ENCODE measurements around the gene PIAS2. TPM values are rescaled to one million over a fixed set of nuclear protein-coding genes. Genes with fewer than 3 reads are reported as not detected.
"Not testable (repeated sequence)": the region's sequence is repeated elsewhere in the genome, so short reads cannot be mapped to it uniquely, and the experiment has no call there.

PIAS2 gene
- total and polyA plus RNA-seq, 3 donors from 2014 or later = 74.6 to 318 (median 96.7) TPM

GRCh38 chr18:46868169-46868921, 49.0 kb downstream of the PIAS2 start:
- intact Hi-C loops (cut with DNase I; ENCODE audit: low total_unique reads) = no loop called here
- Histone ChIP-seq H3K4me3 (no peak overlapping the region), H3K27me3 (no peaks in the 10 kb centered on the region), H3K36me3 (ENCODE audit: low read depth, missing control alignments) (no peaks in the 10 kb centered on the region), H3K9me3 (no peaks in the 10 kb centered on the region), H3K27ac (no peak overlapping the region), H3K4me1 (no peaks in the 10 kb centered on the region)
- TF ChIP-seq CTCF (IDR thresholded peaks at IDR 0.05) = no peak
- no peak for TF ChIP-seq POLR2A (IDR thresholded peaks at IDR 0.05)
- DNase-seq = no peak
- WGBS, 2 donors = 95 to 98% methylated on average over 11 of the region's 11 CpGs

DNA sequence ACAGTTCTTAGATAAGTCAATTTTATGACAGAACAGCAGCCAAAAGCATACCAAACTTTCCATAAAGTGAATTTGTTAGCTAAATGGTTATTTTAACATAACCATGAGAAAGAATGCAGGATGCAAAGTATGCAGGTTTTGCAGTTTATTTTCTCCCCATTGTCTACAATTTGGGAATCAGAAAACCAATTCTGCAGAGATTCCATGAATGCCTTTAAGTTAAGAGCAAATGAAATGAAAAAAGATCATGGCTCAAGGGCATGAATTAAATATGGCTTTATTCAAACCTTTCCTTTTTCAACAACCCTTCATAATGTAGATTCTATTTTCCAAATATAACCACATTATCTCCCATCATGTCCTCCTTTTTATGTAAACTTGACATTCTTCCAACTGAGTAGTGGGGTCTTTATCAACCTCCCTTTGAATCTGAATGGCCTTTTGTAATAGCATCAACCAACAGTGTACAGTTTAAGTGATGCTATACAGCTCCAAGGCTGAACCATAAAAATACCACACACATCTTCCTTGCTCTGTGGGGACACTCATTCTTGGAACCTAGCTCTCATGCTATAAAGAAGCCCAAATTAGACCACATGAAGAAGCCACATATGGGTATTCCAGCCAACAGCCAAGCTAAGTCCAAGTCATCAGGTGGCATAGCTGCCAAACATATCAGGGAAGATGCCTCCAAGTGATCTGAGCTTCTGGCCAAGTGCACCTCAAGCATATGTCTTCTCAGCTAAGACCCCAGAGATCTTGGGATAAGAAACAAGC, 49.8 kb downstream of the PIAS2 start:
- no peak overlapping the region for H3K4me3 ChIP-seq
- no peaks in the 10 kb centered on the region for H3K9me3 ChIP-seq
- DNase-seq = no peak
- H3K36me3 ChIP-seq (ENCODE audit: low read depth, missing control alignments) = no peaks in the 10 kb centered on the region
- no peak for TF ChIP-seq CTCF (IDR thresholded peaks at IDR 0.05)
- TF ChIP-seq POLR2A (IDR thresholded peaks at IDR 0.05) = no peak
- no peaks in the 10 kb centered on the region for H3K27me3 ChIP-seq
- intact Hi-C loops (cut with DNase I; ENCODE audit: low total_unique reads) = no loop called here
- no peak overlapping the region for H3K27ac ChIP-seq
- H3K4me1 ChIP-seq = no peaks in the 10 kb centered on the region

DNA sequence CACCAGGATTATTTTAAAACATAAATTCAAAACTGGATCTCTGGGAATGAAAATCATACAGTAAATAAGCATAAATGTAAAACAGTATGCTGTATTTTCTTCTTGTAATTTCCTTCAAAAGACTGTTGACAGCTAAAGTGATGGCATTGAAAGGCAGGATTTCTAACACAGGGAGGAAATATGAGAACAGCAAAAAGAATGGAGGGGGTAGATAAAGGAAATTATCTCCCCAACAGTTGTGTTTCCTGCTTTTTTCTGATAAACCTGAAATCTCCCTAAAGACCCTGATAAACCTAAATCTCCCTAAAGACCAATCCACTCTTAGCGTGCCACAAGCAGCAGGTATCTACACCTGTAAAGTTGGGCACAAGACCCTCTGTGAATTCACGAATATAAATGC, 50.8 kb downstream of the PIAS2 start:
- TF ChIP-seq POLR2A (IDR thresholded peaks at IDR 0.05) (no peak), CTCF (IDR thresholded peaks at IDR 0.05) (no peak)
- no peaks in the 10 kb centered on the region for H3K9me3 ChIP-seq
- H3K27ac ChIP-seq = no peak overlapping the region
- intact Hi-C loops (cut with DNase I; ENCODE audit: low total_unique reads) = no loop called here
- no peaks in the 10 kb centered on the region for H3K4me1 ChIP-seq
- no peaks in the 10 kb centered on the region for H3K27me3 ChIP-seq
- DNase-seq = no peak
- no peaks in the 10 kb centered on the region for H3K36me3 ChIP-seq (ENCODE audit: low read depth, missing control alignments)
- 68 to 81% methylated on average over 2 of the region's 2 CpGs for WGBS, 2 donors
- no peak overlapping the region for H3K4me3 ChIP-seq

DNA sequence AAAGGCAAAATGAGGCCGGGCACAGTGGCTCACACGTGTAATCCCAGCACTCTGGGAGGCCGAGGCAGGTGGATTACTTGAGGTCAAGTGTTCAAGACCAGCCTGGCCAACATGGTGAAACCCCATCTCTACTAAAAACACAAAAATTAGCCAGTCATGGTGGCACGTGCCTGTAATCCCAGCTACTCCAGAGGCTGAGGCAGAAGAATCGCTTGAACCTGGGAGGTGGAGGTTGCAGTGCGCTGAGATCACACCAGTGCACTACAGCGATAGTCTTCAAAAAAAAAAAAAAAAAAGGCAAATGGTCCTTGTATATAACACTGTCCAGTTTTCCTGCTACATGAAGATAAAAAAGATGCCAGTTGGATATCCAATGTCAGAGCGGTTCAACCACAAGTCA, 52.1 kb downstream of the PIAS2 start:
- 94 to 98% methylated on average over 8 of the region's 8 CpGs for WGBS, 2 donors
- H3K27me3 ChIP-seq = not testable (repeated sequence)

DNA sequence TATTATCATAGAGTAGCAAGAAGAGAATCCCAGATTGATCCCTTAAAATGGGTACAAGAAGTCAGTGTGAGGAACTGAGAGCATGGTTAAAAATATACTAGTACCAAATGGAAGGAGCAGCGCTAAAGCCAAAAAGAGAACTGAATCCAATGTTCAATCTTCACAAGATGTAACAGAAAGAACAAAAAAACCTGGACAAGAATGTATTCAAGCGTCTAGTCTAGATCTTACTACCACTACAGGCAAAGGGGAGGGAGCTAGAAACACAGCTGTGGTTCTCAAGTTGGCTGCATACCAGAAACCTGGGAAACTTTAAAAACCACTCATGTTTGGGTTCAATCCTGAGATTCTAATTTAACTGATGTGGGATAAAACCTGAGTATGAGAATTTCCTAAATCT, 57.5 kb downstream of the PIAS2 start:
- no peak for DNase-seq

More for the DNA sequence above, 52.1 kb downstream of the PIAS2 start:
- H3K27ac ChIP-seq; intact Hi-C loops (cut with DNase I; ENCODE audit: low total_unique reads); H3K4me1 ChIP-seq; DNase-seq; H3K9me3 ChIP-seq; H3K4me3 ChIP-seq; H3K36me3 ChIP-seq (ENCODE audit: low read depth, missing control alignments): not testable (repeated sequence)

More for the DNA sequence above, 57.5 kb downstream of the PIAS2 start:
- TF ChIP-seq CTCF (IDR thresholded peaks at IDR 0.05) = no peak
- no peak for TF ChIP-seq POLR2A (IDR thresholded peaks at IDR 0.05)
- no peaks in the 10 kb centered on the region for H3K36me3 ChIP-seq (ENCODE audit: low read depth, missing control alignments)
- no peaks in the 10 kb centered on the region for H3K27me3 ChIP-seq
- H3K4me3 ChIP-seq = no peak overlapping the region
- WGBS, 2 donors = 40 to 62% methylated on average over 2 of the region's 2 CpGs
- no peaks in the 10 kb centered on the region for H3K9me3 ChIP-seq
- intact Hi-C loops (cut with DNase I; ENCODE audit: low total_unique reads) = no loop called here
- H3K4me1 ChIP-seq = no peaks in the 10 kb centered on the region
- no peak overlapping the region for H3K27ac ChIP-seq
